H1 (cell line): ENCODE measurements around the gene GABRA4. TPM values are rescaled to one million over a fixed set of nuclear protein-coding genes. Genes with fewer than 3 reads are reported as not detected.

Experiments used
- CTCF ChIA-PET: fragments of 300-600 bp; sonication (Branson Sonifier 250); formaldehyde crosslinking; loops from one replicate; lab custom pipeline; 2021; ENCODE audit not compliant: partially characterized antibody; lab: Charles Lee
- POLR2A ChIA-PET: fragments of 300-600 bp; sonication (Branson Sonifier 250); formaldehyde crosslinking; loops from one replicate; lab custom pipeline; 2021; ENCODE audit warnings: inconsistent platforms; ENCODE audit not compliant: partially characterized antibody; lab: Charles Lee
- DNase-seq, 2 experiments: peaks; one replicate each; pipeline versions ENCODE4 v3.0.0 to v3.0.0-alpha.2; 2010 to 2022; ENCODE audit warnings: low spot score in 2 of 2, low read depth in 1 of 2, mixed read lengths in 1 of 2
- FAIRE-seq: peaks from 2 replicates; lab custom pipeline; 2011; peaks lifted over from hg19 to GRCh38; lab: Jason Lieb, UNC
- H2AFZ ChIP-seq: 2 replicates; pipeline ENCODE4 v1.8.1; 2012; ENCODE audit warnings: low read length, inconsistent platforms
- H2AK5ac ChIP-seq: 2 replicates; pipeline ENCODE4 v1.6.1; 2013; ENCODE audit warnings: low read depth, low read length
- H2BK120ac ChIP-seq: replicated peaks from 2 replicates; pipeline ENCODE3; 2013; ENCODE audit warnings: low read depth, low read length, inconsistent platforms
- H2BK12ac ChIP-seq: 2 replicates; pipeline ENCODE4 v1.6.1; 2013; ENCODE audit warnings: low read depth, low read length
- H2BK15ac ChIP-seq: 2 replicates; pipeline ENCODE4 v1.6.1; 2013; ENCODE audit warnings: low read length
- H2BK20ac ChIP-seq: 2 replicates; pipeline ENCODE4 v1.6.1; 2013; ENCODE audit warnings: low read length
- H2BK5ac ChIP-seq: 2 replicates; pipeline ENCODE4 v1.6.1; 2013; ENCODE audit warnings: low read depth, low read length
- H3K14ac ChIP-seq: 2 replicates; pipeline ENCODE4 v1.6.1; 2013; ENCODE audit warnings: inconsistent platforms; ENCODE audit not compliant: insufficient read length
- H3K18ac ChIP-seq: 2 replicates; pipeline ENCODE4 v1.6.1; 2013; ENCODE audit warnings: low read length; ENCODE audit errors: extremely low read depth
- H3K23ac ChIP-seq: 2 replicates; pipeline ENCODE4 v1.6.1; 2013; ENCODE audit warnings: inconsistent platforms; ENCODE audit not compliant: insufficient read length
- H3K23me2 ChIP-seq: 2 replicates; pipeline ENCODE4 v1.6.1; 2013; ENCODE audit warnings: low read depth, low read length
- H3K27ac ChIP-seq: 2 replicates; pipeline ENCODE4 v1.6.1; 2011; ENCODE audit warnings: low read depth, low read length, inconsistent platforms
- H3K27me3 ChIP-seq, 4 experiments: replicated peaks in 1 of 4; 1 replicate in 1 of 4; 2 replicates in 3 of 4; pipeline versions ENCODE4 v1.6.1 to v1.8.1; 2011 to 2013; ENCODE audit warnings: low read length in 3 of 4, mild to moderate bottlenecking in 3 of 4, inconsistent platforms in 2 of 4, mixed read lengths in 2 of 4, moderate library complexity in 1 of 4; ENCODE audit not compliant: control insufficient read depth in 3 of 4, insufficient read depth in 3 of 4; ENCODE audit errors: extremely low read depth in 1 of 4
- H3K36me3 ChIP-seq, 4 experiments: 2 replicates each; pipeline versions ENCODE4 v1.6.1 to v1.8.1; 2011 to 2013; ENCODE audit warnings: mild to moderate bottlenecking in 4 of 4, low read length in 3 of 4, moderate library complexity in 2 of 4, control low read depth in 1 of 4, inconsistent platforms in 1 of 4; ENCODE audit not compliant: insufficient read depth in 4 of 4, control insufficient read depth in 2 of 4
- H3K4ac ChIP-seq: replicated peaks from 2 replicates; pipeline ENCODE3; 2013; ENCODE audit warnings: low read length, low read depth, mixed read lengths, inconsistent platforms; ENCODE audit not compliant: insufficient read length
- H3K4me1 ChIP-seq, 4 experiments: replicated peaks in 1 of 4; 1 replicate in 1 of 4; 2 replicates in 3 of 4; pipeline versions ENCODE4 v1.6.1 to v1.8.1; 2011 to 2013; ENCODE audit warnings: low read length in 3 of 4, inconsistent platforms in 2 of 4, mixed read lengths in 1 of 4; ENCODE audit not compliant: insufficient read depth in 4 of 4, control insufficient read depth in 3 of 4
- H3K4me2 ChIP-seq, 2 experiments: 2 replicates each; pipeline versions ENCODE4 v1.6.1 to v1.8.1; 2011 to 2013; ENCODE audit warnings: low read depth in 2 of 2, low read length in 2 of 2, control low read depth in 1 of 2, inconsistent platforms in 1 of 2, mild to moderate bottlenecking in 1 of 2; ENCODE audit not compliant: insufficient read depth in 1 of 2
- H3K4me3 ChIP-seq, 4 experiments: fragments of 200-600, 300-600 bp in 1 of 4; sonication (generic), shearing (Covaris generic), sonication (Bioruptor Twin) in 1 of 4; 2 replicates each; pipeline versions ENCODE4 v1.5.1 to v1.8.1; 2011 to 2016; ENCODE audit warnings: low read length in 4 of 4, low read depth in 3 of 4, control low read depth in 2 of 4, inconsistent platforms in 2 of 4, mild to moderate bottlenecking in 2 of 4, mixed read lengths in 1 of 4, moderate library complexity in 1 of 4; ENCODE audit not compliant: insufficient read depth in 2 of 4; ENCODE audit errors: extremely low read depth in 1 of 4
- H3K56ac ChIP-seq: replicated peaks from 2 replicates; pipeline ENCODE3; 2013; ENCODE audit warnings: low read depth, mild to moderate bottlenecking, mixed read lengths, low read length, inconsistent platforms; ENCODE audit not compliant: insufficient read length
- H3K79me1 ChIP-seq: 2 replicates; pipeline ENCODE4 v1.6.1; 2013; ENCODE audit warnings: low read depth, low read length, control low read depth
- H3K79me2 ChIP-seq, 2 experiments: 2 replicates each; pipeline versions ENCODE4 v1.6.1 to v1.8.1; 2012 to 2013; ENCODE audit warnings: low read length in 2 of 2, mild to moderate bottlenecking in 2 of 2, inconsistent platforms in 1 of 2; ENCODE audit not compliant: insufficient read depth in 2 of 2, control insufficient read depth in 1 of 2
- H3K9ac ChIP-seq, 4 experiments: replicated peaks in 1 of 4; 1 replicate in 1 of 4; 2 replicates in 3 of 4; pipeline versions ENCODE4 v1.6.1 to v1.8.1; 2011 to 2013; ENCODE audit warnings: low read depth in 3 of 4, low read length in 3 of 4, control low read depth in 2 of 4, mild to moderate bottlenecking in 2 of 4, moderate library complexity in 2 of 4, inconsistent platforms in 1 of 4; ENCODE audit errors: extremely low read depth in 1 of 4
- H3K9me3 ChIP-seq, 2 experiments: 2 replicates each; pipeline versions ENCODE4 v1.6.1 to v1.8.1; 2012 to 2013; ENCODE audit warnings: mild to moderate bottlenecking in 2 of 2, moderate library complexity in 2 of 2, control low read depth in 1 of 2, inconsistent platforms in 1 of 2, low read depth in 1 of 2, low read length in 1 of 2, mixed read lengths in 1 of 2; ENCODE audit not compliant: insufficient read depth in 2 of 2
- H4K20me1 ChIP-seq, 2 experiments: replicated peaks in 1 of 2; 2 replicates each; pipeline versions ENCODE3 to v1.8.1; 2011 to 2013; ENCODE audit warnings: inconsistent platforms in 2 of 2, low read length in 2 of 2, mild to moderate bottlenecking in 1 of 2; ENCODE audit not compliant: insufficient read depth in 2 of 2, control insufficient read depth in 1 of 2
- H4K5ac ChIP-seq: 2 replicates; pipeline ENCODE4 v1.6.1; 2013; ENCODE audit warnings: low read length, low read depth, mixed read lengths, inconsistent platforms; ENCODE audit not compliant: insufficient read length
- H4K8ac ChIP-seq: 2 replicates; pipeline ENCODE4 v1.8.0; 2013; ENCODE audit warnings: mild to moderate bottlenecking, moderate library complexity, low read length, inconsistent platforms; ENCODE audit not compliant: insufficient read depth; ENCODE audit errors: extremely low read depth
- H4K91ac ChIP-seq: replicated peaks from 2 replicates; pipeline ENCODE3; 2013; ENCODE audit warnings: low read length, mixed read lengths, inconsistent platforms; ENCODE audit not compliant: insufficient read length
- PHF8 ChIP-seq: fragments of 200-600 bp; sonication (generic); conservative IDR thresholded peaks from 2 replicates; pipeline ENCODE4 v1.7.1; 2012; ENCODE audit warnings: low read depth, mild to moderate bottlenecking, inconsistent platforms, low read length, moderate library complexity
- WGBS, 2 experiments: shearing (Covaris generic) in 1 of 2; methylation state at CpG; one replicate each; pipeline versions ENCODE4 v1.1.6 to v1.1.7; 2013 to 2015; ENCODE audit warnings: low lambda C conversion rate in 2 of 2, mixed read lengths in 2 of 2, inconsistent platforms in 1 of 2, low coverage in 1 of 2, missing lambda C conversion rate in 1 of 2; ENCODE audit not compliant: insufficient replicate concordance in 2 of 2, insufficient coverage in 1 of 2, insufficient read length in 1 of 2; ENCODE audit errors: extremely low coverage in 1 of 2, missing lambda C conversion rate in 1 of 2; 5-methylcytosine and 5-hydroxymethylcytosine counted together
- polyA plus RNA-seq, 7 experiments: library from polyadenylated mRNA; depleted of rRNA in 3 of 7; stranded (reverse) in 5 of 7; unstranded in 2 of 7; fragments of >200 nt in 5 of 7; fragments of 200-250 nt in 2 of 7; gene quantifications; 1 replicate in 5 of 7; 2 replicates in 1 of 7; 4 replicates in 1 of 7; pipeline versions ENCODE4 v1.2.1 to v1.2.3, GENCODE V29; 2011 to 2013; ENCODE audit warnings: missing spikeins in 2 of 7, mixed read lengths in 2 of 7
- total RNA-seq: library from RNA; stranded (reverse); fragmentation: NEBNext Ultra II Directional; extraction: Animal tissue kit (Norgen Biotek cat#: 25700); gene quantifications from 2 replicates; pipeline ENCODE4 v1.2.1, GENCODE V29; 2021

The GABRA4 gene
- total and polyA plus RNA-seq, 2 of the 8 experiments (the other 6 are each of a cell fraction or from before 2014, with no cell fraction given), result 0.09 to 0.37 TPM

DNA sequence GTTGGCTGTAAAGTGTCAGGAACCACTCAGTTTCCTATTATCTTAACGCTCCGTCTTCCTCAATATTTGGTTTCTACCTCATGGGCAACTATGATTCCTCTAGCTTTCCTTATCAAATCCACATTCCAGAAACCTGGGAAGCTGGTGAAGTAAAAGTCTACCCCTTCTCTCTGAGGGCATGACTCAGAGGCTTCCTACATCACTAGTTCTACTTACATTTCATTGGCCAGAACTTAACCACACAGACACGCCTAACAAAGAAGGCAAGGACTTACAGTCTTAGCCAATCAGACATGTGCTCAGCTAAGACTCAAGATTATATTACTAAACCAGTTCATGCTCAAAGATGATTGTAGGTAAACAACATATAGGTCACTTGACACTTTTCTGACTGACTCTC, 114.7 kb downstream of the GABRA4 start:
- FAIRE-seq (no peak), DNase-seq (no peak)
- ChIA-PET CTCF (interaction anchor here (0.7 kb wide), 1 partner anchor 14 kb away, joined by 3 read pairs; no protein-coding TSS in a partner anchor), POLR2A (no interaction called here)
- H3K79me1 ChIP-seq, result no peaks in the 10 kb centered on the region
- H4K91ac ChIP-seq, result no peak overlapping the region
- no peak overlapping the region for H2BK120ac ChIP-seq
- H3K79me2 ChIP-seq, result no peaks in the 10 kb centered on the region
- H4K5ac ChIP-seq, result no peak overlapping the region
- no peaks in the 10 kb centered on the region for H3K27me3 ChIP-seq
- no peak overlapping the region for H3K4me2 ChIP-seq
- H2BK12ac ChIP-seq, result no peak overlapping the region
- no peak overlapping the region for H3K56ac ChIP-seq
- H3K36me3 ChIP-seq, result no peaks in the 10 kb centered on the region
- no peak overlapping the region for H2BK15ac ChIP-seq
- WGBS, 2 experiments, result 94% methylated on average over 3 of the region's 3 CpGs; no CpG with 5 or more reads in 1 of the 2 experiments
- H3K9ac ChIP-seq, result no peak overlapping the region
- H3K27ac ChIP-seq, result no peak overlapping the region
- no peak overlapping the region for H2BK5ac ChIP-seq
- no peak overlapping the region for H3K18ac ChIP-seq
- H3K14ac ChIP-seq, result no peak overlapping the region
- H2AFZ ChIP-seq, result peak overlapping the region; percentile 4; the same call in 1 of the 2 replicates
- no peak overlapping the region for H3K4me3 ChIP-seq
- H3K9me3 ChIP-seq, result no peaks in the 10 kb centered on the region
- H4K8ac ChIP-seq, result no peak overlapping the region
- H3K23ac ChIP-seq, result no peak overlapping the region
- no peak overlapping the region for H3K4ac ChIP-seq
- H3K23me2 ChIP-seq, result no peaks in the 10 kb centered on the region
- H3K4me1 ChIP-seq, result no peaks in the 10 kb centered on the region
- no peaks in the 10 kb centered on the region for H4K20me1 ChIP-seq
- H2BK20ac ChIP-seq, result no peak overlapping the region
- no peak overlapping the region for H2AK5ac ChIP-seq
- TF ChIP-seq PHF8, result no peak
